Hematopoietic multipotent progenitor cell treated with erythropoietin and hydrocortisone succinate and interleukin-3 and kit ligand, for 15 days (in vitro differentiated cells): ENCODE data around the gene TBC1D10A.

ENCODE experiments used
- DNase-seq: peaks from one replicate; pipeline ENCODE4 v3.0.0-alpha.2; 2015; ENCODE audit warnings: low spot score

TBC1D10A gene

DNA sequence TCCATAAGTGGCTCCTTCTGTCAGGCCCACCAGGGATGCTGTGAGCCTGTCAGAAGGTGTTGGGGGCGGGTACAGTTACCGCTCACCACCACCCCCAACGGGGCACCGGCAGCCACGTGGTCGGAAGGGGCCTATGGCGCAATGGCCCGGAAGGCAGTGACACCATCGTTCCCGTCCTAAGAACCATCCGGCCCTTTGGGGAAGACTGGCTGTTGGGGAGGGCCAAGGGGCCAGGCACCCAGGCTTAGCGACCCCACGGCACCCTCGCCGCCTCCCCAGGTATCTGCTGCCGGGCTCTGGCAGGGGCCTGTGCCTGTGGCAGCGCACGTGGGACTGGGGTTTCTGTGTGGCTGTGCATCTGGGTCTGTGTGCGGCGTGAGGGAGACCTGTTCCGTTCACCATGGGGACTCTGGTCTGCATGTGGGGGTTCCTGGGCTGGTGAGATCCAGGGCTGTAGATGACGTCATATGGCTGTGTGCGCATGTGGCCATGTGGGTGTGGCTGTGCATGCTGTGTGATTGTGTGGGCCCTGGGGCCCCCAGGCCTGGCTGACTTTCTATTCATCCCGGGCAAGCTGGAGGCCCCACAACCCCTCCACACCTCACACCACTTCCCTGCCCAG is 60.8 kb downstream of the TBC1D10A start:
- peak; percentile 82 for DNase-seq

DNA sequence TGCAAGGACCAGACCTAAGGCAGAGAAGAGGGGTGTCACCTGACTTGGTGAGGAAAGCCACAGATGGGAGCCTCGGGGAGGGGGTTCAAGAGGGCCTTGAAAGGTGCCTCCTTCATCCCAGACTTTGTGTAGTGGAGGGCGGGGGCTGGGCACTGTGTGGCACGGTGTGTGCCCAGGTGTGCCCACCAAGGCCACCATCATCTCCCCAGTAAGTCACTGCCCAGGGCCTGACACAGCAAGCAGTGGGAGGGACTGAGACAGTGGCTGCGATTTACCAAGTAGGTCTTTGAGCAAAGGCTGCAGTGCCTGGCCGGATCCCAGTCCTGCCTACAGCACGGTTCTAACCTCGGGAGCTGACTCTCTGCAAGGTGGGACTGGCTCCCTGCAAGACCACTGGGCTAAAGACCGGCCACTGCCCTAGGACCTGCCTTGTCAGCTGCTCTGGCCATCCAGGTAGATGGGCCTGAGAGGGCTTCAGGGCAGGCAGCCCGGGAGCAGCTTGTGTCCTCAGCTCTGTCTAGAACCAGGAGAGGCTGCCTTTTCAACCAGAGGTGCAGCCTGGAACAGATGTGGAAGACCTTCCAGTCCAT is 61.5 kb downstream of the TBC1D10A start:
- DNase-seq = no peak

DNA sequence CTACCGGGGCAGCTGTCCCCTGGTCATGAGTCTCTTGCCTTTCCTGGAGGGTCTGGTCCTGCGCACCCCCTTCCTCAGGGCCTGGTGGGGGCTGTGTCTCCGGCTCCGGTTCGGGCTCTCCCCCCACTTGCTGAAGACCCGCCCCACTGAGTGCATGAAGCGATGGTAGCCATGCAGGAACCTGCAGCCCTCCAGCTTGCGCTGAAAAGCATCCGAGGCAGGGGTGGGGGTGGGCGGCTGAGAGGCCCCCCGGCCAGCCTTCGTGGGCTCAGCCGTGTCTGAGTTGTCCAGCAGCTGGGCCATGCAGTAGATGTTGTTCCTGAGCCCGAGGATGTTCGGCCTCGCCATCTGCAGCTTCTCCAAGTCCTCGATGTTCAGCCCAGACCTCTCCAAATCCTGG is 62.9 kb downstream of the TBC1D10A start:
- DNase-seq = no peak

DNA sequence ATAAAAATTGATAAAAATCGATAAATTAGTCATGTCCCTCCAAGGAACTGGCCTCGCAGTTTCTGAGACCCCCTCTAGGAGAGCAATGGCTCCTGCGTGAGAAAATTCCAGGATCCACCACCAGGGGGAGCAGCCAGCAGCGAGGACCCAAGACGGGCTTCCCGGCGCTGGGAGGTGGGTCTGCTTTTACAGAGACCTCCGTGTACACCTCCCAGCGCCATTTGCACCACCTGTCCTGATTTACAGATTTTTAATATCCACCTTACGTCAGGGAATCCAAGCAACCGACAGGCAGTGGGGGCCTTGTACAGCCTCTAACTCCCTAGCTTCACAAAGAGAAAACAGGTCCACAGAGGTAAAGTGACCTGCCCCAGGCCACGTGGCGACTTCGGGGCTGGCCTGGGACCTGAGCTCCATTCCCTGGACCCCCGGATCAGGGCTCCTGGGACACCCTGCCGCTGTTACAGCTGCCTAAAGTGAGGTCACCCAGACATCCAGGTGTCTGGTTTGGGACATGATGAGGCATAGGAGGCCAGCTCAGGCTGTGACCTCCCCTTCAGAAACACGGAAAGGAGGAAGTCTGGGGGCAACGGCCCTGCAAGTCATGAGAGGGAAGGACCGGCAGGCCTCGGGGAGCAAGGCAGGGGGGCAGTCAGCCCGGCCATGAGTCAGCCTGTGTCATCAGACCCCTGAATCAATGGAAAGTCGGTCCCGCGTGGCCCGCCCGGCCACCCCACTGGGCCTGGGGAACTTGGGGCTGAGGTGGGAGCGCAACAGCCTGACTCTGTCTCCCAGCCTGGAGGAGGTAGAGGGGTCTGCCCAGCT is 63.6 kb downstream of the TBC1D10A start:
- DNase-seq = peak; percentile 83

DNA sequence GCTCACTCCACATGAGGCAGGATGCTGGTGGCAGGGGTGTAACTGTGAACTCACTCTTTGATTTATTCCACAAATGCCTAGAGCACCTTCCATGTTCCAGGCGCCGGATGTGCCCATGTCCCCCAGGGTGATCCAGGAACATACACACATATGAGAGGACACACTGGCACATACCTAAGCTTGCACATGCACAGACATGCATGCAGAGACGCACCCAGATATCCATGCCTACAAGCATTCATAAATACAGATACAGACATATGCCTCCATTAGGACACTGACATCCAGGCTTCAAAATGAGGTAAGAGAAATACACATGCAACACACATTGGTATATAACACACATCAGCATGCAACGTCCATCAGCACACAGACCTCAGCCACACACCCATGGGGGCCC is 64.6 kb downstream of the TBC1D10A start:
- DNase-seq = no peak

DNA sequence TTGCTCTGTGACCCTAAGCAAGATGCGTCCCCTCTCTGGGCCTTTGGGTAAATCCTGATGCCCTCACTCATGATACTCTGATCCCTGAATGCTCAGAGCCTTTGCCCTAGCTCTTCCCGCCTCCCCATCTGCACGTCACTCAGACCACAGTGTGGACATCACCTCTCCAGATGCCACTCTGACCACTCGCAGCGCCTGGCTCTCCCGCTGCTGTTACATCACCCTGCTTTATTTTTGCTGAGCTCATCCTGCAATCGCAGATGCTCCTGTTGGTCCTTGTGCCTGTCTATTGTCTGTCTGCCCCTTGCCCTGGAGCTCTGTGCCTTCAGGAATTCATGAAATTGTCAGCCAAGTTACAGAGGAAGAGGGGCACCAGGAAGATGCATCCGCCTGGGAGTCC is 65.6 kb downstream of the TBC1D10A start:
- DNase-seq = no peak

DNA sequence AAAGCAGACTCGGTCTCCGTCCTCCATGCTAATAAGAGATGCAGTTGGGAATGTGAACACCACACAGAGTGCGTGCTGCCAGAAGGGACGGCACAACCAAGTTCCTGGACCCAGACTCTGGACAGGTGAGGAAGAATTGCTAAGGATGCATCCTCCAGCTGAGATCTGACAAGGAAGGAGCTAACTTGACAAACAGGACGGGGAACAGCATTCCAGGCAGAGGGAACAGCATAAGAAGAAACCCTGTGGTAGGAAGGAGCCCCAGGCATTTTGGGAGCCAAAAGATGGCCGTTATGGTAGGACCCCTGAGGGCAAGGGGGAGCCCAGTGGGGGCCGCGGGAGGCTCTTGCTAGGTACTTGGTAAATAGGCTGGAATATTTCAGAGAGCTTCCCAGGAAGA is 66.1 kb downstream of the TBC1D10A start:
- no peak for DNase-seq

DNA sequence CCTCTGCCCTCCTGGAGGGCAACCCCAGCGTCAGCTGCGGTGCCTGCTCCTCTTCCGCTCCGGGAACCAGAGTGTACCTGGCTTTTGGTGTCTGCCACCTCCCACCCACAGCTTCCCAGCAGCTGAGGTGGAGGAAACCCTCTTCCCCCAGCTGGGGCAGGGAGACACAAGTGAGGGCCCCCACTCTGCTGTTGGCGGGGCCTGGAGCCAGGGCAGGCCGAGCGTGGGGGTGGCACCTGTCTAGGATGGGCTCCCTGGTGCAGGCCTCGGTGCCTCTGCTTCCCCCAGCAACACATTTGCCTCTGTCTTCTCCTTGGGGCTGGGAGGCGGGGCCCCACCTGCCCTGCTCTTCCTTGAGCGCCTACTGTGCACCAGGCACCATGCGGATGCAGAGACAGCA is 66.5 kb downstream of the TBC1D10A start:
- no peak for DNase-seq

DNA sequence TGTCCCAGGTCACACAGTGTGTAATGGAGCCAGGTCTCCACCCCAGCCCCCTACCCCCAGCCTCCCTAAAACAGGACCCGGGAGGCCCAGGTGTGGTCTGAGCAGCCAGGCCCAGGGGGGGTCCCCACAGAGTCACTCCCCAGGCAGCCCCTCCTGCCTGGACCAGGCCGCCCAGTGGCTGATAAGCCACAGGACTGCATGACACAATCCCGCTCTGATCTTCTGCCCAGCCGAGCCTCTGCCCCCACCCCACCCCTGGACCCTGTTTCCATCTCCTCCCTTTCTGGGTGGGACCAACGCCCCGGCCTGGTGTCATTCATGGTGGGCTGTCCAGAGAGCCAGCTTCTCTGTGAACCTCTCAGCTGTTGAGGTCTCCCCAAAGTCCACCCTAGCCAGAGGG is 72.4 kb downstream of the TBC1D10A start:
- no peak for DNase-seq

DNA sequence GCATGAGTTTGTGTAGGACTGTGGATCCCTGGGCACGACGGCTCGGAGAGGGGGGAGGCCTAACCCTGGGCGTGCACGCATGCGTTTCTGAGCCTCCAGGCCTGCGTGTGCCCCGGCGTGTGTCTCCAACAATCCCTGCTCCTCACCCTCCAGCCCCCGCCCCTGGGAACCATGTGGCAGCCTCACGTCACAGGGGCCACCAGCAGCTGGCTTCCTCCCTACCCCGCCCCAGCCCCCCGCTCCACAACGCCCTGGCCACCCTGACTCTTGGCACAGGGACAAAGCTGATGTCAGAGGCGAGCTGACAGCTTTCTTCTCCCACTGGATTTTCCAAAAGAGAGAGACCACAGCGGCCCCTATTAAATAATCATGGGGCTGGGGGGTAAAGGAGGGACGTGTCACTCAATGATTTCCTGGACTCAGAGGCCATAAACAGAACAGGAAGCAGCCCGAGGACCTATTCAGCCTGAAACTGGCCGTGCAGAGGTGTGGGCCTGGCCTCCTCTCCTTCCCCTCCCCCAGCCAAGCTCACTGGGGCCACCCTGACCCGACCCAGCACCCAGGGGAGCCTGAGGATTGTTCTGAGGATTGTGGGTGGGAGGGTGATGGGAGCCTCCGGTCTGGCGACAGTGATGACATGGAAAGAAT is 73.4 kb downstream of the TBC1D10A start:
- no peak for DNase-seq

DNA sequence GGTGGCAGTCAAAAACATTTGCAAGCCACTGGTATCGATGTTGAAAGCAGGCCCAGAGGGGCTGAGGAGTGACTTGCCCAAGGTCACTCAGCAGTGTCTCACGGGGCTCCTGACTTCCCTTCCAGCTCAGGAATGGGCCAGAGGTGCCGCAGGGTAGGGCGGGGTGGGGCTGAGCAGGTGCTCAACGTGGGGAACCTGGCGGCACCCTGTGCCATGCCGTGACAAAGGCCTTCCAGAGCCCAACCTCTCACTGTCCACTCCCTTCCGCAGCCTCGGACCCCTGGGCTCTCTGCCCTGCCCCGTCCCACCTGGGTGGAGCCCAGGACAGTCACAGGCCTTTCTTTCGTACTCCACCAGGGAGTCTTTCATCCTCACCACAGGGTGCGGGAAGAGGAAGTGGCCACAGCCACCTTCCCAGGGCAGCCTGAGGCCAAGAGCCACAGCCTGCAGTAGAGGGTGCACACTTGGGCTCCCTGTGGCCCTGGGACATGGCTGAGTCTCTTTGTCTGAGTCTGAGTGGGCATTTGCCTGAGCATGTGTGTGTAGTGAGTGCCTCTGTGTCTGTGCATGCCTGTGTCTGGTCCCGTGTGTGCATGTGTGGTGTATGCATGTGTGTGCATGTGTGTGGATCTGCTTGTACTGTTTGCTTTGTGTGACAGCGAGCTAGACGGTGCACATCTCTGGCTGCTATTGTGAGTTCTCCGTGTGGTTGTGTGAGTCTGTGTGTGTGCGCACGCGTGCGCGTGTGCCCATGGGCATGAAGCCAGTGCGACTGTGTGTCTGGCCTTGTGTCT is 74.1 kb downstream of the TBC1D10A start:
- DNase-seq = no peak

DNA sequence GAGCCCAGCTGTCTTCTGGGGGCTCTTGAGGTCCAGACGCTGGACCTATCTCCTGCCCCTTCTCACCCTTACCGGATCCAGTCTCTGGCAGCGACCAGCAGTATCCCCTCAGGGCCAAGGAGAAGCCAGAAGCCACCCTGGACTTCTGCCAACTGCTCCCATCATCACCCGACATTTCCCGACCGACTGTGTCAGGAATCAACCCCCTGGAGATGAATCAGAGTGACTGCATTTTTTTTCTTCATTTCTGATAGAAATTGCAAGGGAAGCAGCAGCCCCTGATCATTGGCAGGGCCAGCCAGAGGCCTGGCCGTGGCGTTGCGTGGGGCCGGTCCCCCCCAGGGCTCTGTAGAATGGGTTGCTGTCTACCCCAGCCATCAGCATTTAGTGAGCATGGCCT is 75.0 kb downstream of the TBC1D10A start:
- DNase-seq = no peak

DNA sequence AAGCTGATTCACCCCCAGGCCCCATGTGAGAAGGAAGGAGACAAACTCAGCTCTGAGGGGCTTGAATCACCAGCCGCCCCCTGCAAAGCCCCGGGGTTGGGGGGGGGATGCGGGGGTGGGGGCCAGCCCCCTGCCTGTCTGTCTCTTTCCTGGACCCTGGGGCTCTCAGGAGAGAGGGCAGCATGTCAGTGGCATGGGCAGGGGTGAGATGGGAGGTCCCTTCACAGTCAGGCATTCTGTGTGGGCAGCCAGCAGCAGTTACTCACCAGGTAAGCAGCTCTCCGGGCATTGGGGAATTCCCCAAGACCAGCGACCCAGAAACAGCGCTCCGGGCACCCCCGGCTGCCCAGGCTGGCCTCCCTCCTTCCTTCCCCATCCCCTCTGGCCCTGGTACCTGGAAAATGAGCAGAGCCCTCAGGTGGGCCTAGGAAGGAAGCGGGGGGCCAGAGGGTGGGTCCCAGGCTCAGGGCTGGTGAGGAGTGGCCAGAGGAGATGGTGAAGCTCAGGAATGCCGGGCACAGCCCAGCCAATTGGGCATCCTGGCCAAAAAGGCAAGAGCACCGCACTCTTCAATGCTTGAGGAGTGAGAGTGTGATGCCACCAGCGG is 76.0 kb downstream of the TBC1D10A start:
- DNase-seq = no peak

DNA sequence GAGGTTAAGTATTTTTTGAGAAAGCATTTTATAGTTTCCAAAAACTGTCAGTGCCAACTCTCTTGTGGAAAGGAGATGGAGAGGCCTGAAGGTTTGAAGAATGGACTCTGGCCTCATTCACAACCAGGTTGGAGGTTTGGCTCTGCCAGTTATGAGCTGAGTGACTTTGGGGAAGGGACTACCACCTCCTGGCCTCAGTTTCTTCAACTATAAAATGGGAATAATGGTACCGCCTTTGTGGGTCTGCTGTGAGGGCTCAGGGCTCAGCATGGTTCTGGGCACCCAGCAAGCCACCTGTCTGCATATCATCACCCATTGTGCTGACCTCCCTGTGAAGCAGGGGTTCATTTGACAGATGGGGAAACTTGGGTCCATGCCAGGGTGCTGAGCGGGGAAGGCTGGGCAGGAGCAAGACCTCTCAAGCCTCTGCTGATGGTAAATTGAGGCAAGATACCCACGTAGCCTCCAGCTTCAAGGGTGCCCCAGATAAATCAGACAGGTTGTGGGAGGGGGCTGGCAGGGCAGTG is 76.6 kb downstream of the TBC1D10A start:
- DNase-seq = no peak

DNA sequence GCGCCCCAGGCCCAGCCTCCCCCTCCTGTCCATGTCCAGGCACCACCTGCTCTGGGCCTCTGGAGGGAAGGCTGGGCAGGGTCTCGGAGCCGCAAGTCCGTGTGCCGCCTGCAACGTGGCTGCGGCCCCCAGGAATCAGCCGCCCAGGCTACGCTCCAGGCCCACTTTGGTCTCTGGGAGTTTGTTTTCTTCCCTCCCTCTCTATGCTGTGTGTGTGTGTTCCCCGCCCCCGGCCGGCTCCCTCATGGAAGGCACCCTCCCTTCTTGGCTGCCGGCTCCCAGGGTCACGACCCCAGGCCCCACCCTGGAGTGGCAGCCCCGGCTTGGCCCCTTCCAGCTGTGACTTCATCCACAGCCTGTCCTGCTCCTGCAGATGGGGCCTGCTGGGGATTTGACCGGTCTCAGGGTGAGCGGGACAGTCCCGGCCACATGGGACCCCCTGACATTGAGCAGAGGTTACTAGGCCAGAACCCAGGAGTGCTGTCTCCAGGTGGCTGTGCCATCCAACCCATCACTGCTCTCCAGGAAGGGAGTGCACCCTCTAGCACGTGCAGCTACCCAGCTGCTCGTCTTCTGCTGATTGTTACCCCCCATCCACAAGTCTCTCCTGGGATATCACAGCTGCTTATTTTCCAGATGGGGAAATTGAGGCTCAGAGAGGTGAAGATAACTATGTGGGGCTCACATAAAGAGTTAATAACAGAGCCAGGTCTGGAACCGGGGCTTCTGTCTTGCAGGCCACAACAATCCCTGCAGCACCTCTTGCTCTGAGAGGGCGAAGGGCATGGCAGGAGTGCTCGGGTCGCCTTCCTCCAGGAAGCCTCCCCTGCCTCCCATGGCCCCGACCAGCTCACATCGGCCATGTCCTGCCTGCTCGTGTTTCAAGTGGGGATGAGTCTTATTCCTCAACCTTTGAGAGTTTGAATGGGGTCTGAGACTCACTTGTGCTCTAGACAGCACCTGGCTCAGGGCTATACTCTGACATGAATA is 77.4 kb downstream of the TBC1D10A start:
- DNase-seq = no peak

DNA sequence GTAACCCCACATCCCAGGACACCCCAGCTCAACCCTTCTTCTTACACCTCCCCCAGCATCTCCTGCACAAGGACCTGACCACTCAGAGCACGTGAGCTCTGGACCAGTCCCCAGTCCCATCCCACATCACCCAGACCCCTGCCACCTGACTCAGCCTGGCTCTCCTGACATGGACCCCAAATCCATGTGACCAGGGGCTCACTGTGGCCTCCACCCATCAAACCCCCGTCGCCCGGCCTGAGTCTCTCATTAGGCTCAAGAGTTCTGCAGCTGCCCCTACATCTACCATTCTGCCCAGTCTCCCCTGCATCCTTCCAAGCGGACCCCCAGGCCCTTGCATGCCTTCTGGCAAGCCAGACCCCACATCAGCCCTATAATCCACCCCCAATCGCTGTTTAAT is 78.3 kb downstream of the TBC1D10A start:
- DNase-seq = no peak

DNA sequence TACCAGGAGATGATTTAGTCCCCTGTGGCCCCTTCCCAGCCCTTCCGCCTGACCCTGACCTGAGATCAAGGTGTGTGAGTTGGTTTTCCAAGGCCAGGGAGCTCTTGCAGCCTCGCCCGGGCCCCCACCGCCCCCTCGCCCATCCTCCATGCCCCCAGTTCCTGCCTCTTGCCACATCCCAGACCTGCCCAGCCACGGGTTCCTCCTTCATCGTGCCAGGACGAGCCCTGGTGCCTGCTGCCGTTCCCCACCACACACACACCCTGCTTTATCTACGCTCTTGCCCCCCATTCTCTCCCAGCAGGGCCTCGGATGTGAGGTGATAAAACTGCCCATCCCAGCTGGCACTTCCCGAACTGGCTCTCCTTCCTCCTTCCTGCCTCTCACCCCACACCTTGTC is 78.8 kb downstream of the TBC1D10A start:
- no peak for DNase-seq

DNA sequence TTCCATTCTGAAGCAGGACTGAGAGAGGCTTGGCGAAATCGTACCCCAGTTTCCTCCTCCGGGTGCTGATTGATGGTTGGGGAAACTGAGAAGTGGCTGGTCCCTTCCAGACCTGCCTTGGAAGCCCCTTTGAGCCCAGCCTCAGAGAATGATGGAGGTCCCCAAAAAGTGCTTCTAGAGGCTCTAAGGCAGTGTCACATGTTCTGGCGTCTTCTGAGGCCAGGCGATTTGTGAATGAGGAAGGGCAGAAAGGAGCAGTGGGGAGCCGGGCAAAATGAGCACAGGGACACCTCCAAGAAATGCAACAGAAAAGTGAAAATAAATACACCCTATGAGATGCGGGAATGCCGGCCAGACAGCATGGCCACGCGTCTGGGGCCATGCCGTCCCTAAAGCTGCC is 79.2 kb downstream of the TBC1D10A start:
- DNase-seq = no peak

DNA sequence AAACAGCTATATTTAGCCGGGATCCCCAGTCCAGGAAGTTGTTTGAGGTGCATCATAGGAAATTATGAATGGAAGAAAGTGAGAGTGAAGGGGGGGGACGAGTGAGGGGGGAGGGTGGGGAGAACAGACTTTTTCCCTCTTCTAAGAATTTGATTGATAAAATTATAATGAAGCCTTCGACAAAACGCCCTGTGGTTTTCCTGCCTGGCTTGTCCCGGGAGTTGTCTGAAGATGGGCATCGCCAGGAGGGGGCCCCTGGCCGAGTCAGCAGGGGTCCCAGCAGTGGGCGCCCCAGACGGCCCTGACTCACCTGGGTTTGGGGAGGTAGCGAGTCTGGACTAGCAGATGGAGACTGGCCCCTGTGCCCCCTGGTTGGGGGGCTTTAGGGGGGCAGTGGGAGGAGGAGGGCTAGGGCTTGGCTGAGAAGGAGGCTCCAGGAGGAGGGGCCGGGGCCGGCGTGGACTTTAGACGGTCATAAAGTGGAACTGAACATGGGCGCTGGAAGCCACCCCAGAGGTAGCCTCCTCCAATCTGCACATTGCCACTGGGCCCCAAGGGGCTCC is 79.8 kb downstream of the TBC1D10A start:
- DNase-seq = no peak
